Peyer's patch (tissue), 4 donors: ENCODE results near the gene ZNF580. TPM values are rescaled to one million over a fixed set of nuclear protein-coding genes. Genes with fewer than 3 reads are reported as not detected.

Source experiments
- DNase-seq, 3 donors: peaks; one replicate each; pipeline ENCODE4 v3.0.0-alpha.2; 2017 to 2019
- H3K27ac ChIP-seq, 4 donors: fragments of 200-600 bp; sonication (generic); one replicate each; pipeline ENCODE4 v1.5.1; 2016 to 2019
- H3K27me3 ChIP-seq, 2 donors: fragments of 200-600 bp; sonication (generic); one replicate each; pipeline ENCODE4 v1.5.1; 2019
- H3K36me3 ChIP-seq, 3 donors: fragments of 200-600 bp; sonication (generic); one replicate each; pipeline ENCODE4 v1.5.1; 2016 to 2019
- H3K4me1 ChIP-seq, 4 donors: fragments of 200-600 bp; sonication (generic); one replicate each; pipeline ENCODE4 v1.5.1; 2016 to 2019
- H3K4me3 ChIP-seq, 4 donors: fragments of 200-600 bp; sonication (generic); 1 replicate in 3 of 4; 2 replicates in 1 of 4; pipeline ENCODE4 v1.5.1; 2016 to 2019; ENCODE audit warnings: mild to moderate bottlenecking in 1 of 4
- H3K9me3 ChIP-seq, 4 donors: fragments of 200-600 bp; sonication (generic); one replicate each; pipeline ENCODE4 v1.5.1; 2016 to 2019; ENCODE audit warnings: mild to moderate bottlenecking in 1 of 4
- CTCF ChIP-seq, 6 experiments: fragments of 450-650 bp in 4 of 6; fragments of 200-600 bp in 2 of 6; sonication (generic) in 1 of 6; IDR thresholded peaks; one replicate each; pipeline ENCODE4 v1.5.1; 2017 to 2019; ENCODE audit warnings: antibody characterized with exemption in 6 of 6, mild to moderate bottlenecking in 3 of 6, moderate library complexity in 1 of 6
- POLR2A ChIP-seq, 2 donors: fragments of 450-650 bp; IDR thresholded peaks; one replicate each; pipeline ENCODE4 v1.5.1; 2017; ENCODE audit warnings: antibody characterized with exemption in 2 of 2, mild to moderate bottlenecking in 2 of 2, moderate library complexity in 2 of 2
- total RNA-seq, 4 donors: library from RNA; depleted of rRNA; stranded (reverse); fragments of >200 nt; gene quantifications; one replicate each; pipeline ENCODE4 v1.1.0, GENCODE V29; 2016

Gene ZNF580
- total RNA-seq: 10 to 100 TPM; 12.3 to 38.4 (median 25.2) TPM

- no peaks in the 10 kb centered on the region for H3K9me3 ChIP-seq
- DNase-seq: peak; percentile 47 to 77 (median 76)
- H3K4me1 ChIP-seq: peaks cover 5 to 72% (median 26%) of the 10 kb centered on the region in 4 donors
- peak within 1 kb of the TSS; percentile 85 to 92 (median 88) for H3K4me3 ChIP-seq
- H3K27ac ChIP-seq: peak within 1 kb of the TSS; percentile 84 to 97 (median 88)
- no peak for TF ChIP-seq CTCF (IDR thresholded peaks at IDR 0.05)
- peak in 1 of 2 donors; percentile 23 for TF ChIP-seq POLR2A (IDR thresholded peaks at IDR 0.05)
- no peaks in the 10 kb centered on the region for H3K27me3 ChIP-seq
- H3K36me3 ChIP-seq: peaks cover 0 to 16% (median 0%) of the 10 kb centered on the region in 3 donors
Measured at GRCh38 chr19:55640577-55641425, at the start of gene ZNF580. ZNF580 (plus strand) TSS chr19:55641002; CDS start chr19:55642509, 1,507 bp downstream.

GRCh38 chr19:55591555-55591954, 49.2 kb upstream of the ZNF580 start:
- H3K4me3 ChIP-seq: no peak overlapping the region
- H3K27ac ChIP-seq: no peak overlapping the region
- no peaks in the 10 kb centered on the region for H3K27me3 ChIP-seq
- peaks cover 0 to 13% (median 6%) of the 10 kb centered on the region in 4 donors for H3K4me1 ChIP-seq
- peaks cover 0 to 27% (median 0%) of the 10 kb centered on the region in 3 donors for H3K36me3 ChIP-seq
- no peak for DNase-seq
- H3K9me3 ChIP-seq: no peaks in the 10 kb centered on the region
- TF ChIP-seq POLR2A (IDR thresholded peaks at IDR 0.05): no peak
- TF ChIP-seq CTCF (IDR thresholded peaks at IDR 0.05): no peak

- Histone ChIP-seq H3K27ac (no peak overlapping the region), H3K27me3 (no peaks in the 10 kb centered on the region), H3K4me1 (peaks cover 0 to 4% (median 0%) of the 10 kb centered on the region in 4 donors), H3K4me3 (no peak overlapping the region), H3K9me3 (no peaks in the 10 kb centered on the region), H3K36me3 (peaks cover 0 to 37% (median 0%) of the 10 kb centered on the region in 3 donors)
- TF ChIP-seq POLR2A (IDR thresholded peaks at IDR 0.05): no peak
- no peak for TF ChIP-seq CTCF (IDR thresholded peaks at IDR 0.05)
- no peak for DNase-seq
Measured at GRCh38 chr19:55592391-55593090, 48.3 kb upstream of the ZNF580 start.

- DNase-seq: no peak
- no peak for TF ChIP-seq CTCF (IDR thresholded peaks at IDR 0.05)
- no peak for TF ChIP-seq POLR2A (IDR thresholded peaks at IDR 0.05)
- Histone ChIP-seq H3K27ac (no peak overlapping the region), H3K27me3 (no peaks in the 10 kb centered on the region), H3K36me3 (peaks cover 0 to 39% (median 0%) of the 10 kb centered on the region in 3 donors), H3K4me1 (no peaks in the 10 kb centered on the region), H3K4me3 (no peak overlapping the region), H3K9me3 (no peaks in the 10 kb centered on the region)
Measured at GRCh38 chr19:55593096-55593772, 47.6 kb upstream of the ZNF580 start.

GRCh38 chr19:55594996-55595545, 45.7 kb upstream of the ZNF580 start:
- H3K9me3 ChIP-seq: no peaks in the 10 kb centered on the region
- no peaks in the 10 kb centered on the region for H3K4me1 ChIP-seq
- H3K4me3 ChIP-seq: no peak overlapping the region
- no peaks in the 10 kb centered on the region for H3K27me3 ChIP-seq
- no peak for TF ChIP-seq CTCF (IDR thresholded peaks at IDR 0.05)
- DNase-seq: no peak
- H3K27ac ChIP-seq: no peak overlapping the region
- H3K36me3 ChIP-seq: peaks cover 0 to 39% (median 0%) of the 10 kb centered on the region in 3 donors
